ENCODE data around the gene GSTA2.
"Not testable (repeated sequence)": the region's sequence is repeated elsewhere in the genome, so short reads cannot be mapped to it uniquely, and the experiment has no call there.

The GSTA2 gene

DNA sequence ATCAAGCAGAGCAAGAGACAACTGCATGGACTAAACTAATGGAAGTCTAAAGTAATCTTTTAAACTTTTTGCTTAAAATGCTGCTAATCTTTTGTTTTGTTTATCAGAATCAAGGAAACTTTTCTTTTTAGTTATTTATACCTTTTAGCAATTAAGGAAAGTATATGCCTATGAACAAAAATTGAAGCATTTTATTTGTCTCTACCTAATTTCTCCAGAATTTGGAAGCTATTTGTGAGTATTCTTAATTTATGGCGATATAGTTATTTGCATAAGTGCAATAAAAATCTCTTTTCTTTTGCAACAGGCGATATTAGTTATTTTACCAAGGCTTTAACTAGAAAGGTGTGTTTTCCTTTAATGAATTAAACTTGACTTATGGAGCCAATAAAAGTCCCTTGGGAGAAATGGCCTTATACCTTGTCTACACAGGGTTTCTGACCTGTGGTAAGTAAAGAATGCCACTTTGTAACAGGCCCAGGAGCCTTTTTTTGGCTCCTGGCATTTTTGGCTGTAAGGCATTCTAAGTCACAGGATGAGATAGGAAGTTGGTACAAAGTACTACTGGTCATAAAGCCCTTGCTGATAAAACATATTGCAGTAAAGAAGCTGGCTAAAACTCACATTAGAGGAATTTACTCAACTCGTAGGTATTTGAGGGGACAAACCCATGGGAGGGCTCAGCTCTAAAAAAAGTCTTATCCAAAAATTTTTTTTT, 55.2 kb downstream of the GSTA2 start:
- Histone ChIP-seq H3K4me1 (no peaks in the 10 kb centered on the region), H3K4me2 (no peak overlapping the region), H3K27ac (no peak overlapping the region), H3K27me3 (no peaks in the 10 kb centered on the region), H3K4me3 (no peak overlapping the region), H3K9me3 (peaks cover 29% of the 10 kb centered on the region), H3K36me3 (no peaks in the 10 kb centered on the region), H3K9ac (no peak overlapping the region), H4K20me1 (no peaks in the 10 kb centered on the region)
- no peak for TF ChIP-seq Cebpa-rat (IDR thresholded peaks at IDR 0.05)

DNA sequence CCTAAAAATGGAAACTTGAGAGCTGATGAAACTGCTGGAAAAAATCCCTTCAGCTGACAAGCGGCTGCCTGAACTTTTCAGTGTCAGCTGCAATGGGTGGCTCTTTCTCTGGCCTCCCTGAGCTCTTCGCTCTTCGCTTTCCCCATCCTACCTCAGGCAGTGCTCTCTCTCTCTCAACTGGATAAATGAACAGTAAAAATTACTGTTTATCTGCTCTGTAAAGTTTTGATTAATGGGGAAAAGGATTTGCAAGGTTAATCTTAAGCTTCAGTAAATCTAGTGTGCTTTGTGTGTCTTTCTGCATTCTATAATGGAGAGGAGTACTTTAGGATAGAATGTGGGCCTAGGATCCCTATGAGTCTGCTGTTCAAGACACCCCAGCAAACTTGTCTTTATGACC, 57.3 kb downstream of the GSTA2 start:
- Histone ChIP-seq H3K27me3 (no peaks in the 10 kb centered on the region), H3K9ac (no peak overlapping the region), H3K4me3 (no peak overlapping the region), H3K27ac (no peak overlapping the region), H3K4me1 (no peaks in the 10 kb centered on the region), H3K4me2 (no peak overlapping the region), H3K36me3 (no peaks in the 10 kb centered on the region), H3K9me3 (peaks cover 29% of the 10 kb centered on the region), H4K20me1 (no peaks in the 10 kb centered on the region)
- no peak for TF ChIP-seq Cebpa-rat (IDR thresholded peaks at IDR 0.05)

DNA sequence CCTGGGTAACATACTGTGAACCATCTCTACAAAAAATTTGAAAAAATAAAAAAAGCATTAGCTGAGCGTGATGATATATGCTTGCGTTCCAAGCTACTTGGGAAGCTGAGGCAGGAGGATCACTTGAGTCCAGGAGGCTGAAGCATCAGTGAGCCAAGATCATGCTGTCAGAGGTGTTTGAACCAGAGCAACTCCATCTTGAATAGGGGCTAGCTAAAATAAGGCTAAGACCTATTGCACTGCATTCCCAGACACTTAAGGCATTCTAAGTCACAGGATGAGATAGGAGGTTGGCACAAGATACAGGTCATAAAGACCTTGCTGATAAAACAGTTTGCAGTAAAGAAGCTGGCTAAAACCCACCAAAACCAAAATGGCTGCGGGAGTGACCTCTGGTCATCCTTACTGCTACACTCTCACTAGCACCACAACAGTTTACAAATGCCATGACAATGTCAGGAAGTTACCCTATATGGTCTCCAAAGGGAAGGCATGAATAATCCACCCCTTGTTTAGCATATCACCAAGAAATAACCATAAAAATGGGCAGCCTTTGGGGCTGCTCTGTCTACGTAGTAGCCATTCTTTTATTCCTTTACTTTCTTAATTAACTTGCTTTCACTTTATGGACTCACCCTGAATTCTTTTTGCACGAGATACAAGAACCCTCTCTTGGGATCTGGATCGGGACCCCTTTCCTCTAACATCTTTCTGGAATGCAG, 58.3 kb downstream of the GSTA2 start:
- H3K4me2 ChIP-seq, result not testable (repeated sequence)

GRCh38 chr6:52704060-52704459, 59.2 kb downstream of the GSTA2 start:
- H3K4me2 ChIP-seq, result no peak overlapping the region
- H3K4me3 ChIP-seq, result no peak overlapping the region
- no peak overlapping the region for H3K9ac ChIP-seq
- H3K4me1 ChIP-seq, result no peaks in the 10 kb centered on the region
- no peaks in the 10 kb centered on the region for H3K36me3 ChIP-seq
- no peaks in the 10 kb centered on the region for H4K20me1 ChIP-seq
- H3K27ac ChIP-seq, result no peak overlapping the region
- no peak for TF ChIP-seq Cebpa-rat (IDR thresholded peaks at IDR 0.05)
- no peaks in the 10 kb centered on the region for H3K27me3 ChIP-seq
- peaks cover 29% of the 10 kb centered on the region for H3K9me3 ChIP-seq

More for the DNA sequence above, 58.3 kb downstream of the GSTA2 start:
- H3K4me1 ChIP-seq, H3K27ac ChIP-seq, H3K27me3 ChIP-seq, H3K36me3 ChIP-seq, H4K20me1 ChIP-seq, H3K4me3 ChIP-seq, H3K9ac ChIP-seq: not testable (repeated sequence)
- peaks cover 29% of the 10 kb centered on the region for H3K9me3 ChIP-seq

All from BLaER1 (cell line).